Suprapubic skin (tissue), 4 donors: ENCODE data around the gene PGM1. TPM values are rescaled to one million over a fixed set of nuclear protein-coding genes. Genes with fewer than 3 reads are reported as not detected.

Experiments
- DNase-seq, 2 donors: peaks; one replicate each; pipeline ENCODE4 v3.0.0-alpha.2; 2019; ENCODE audit warnings: low spot score in 2 of 2
- H3K27ac ChIP-seq: fragments of 200-600 bp; sonication (generic); one replicate; pipeline ENCODE4 v1.5.1; 2019
- H3K27me3 ChIP-seq: fragments of 200-600 bp; sonication (generic); one replicate; pipeline ENCODE4 v1.5.1; 2019
- H3K36me3 ChIP-seq: fragments of 200-600 bp; sonication (generic); one replicate; pipeline ENCODE4 v1.5.1; 2019
- H3K4me1 ChIP-seq: fragments of 200-600 bp; sonication (generic); one replicate; pipeline ENCODE4 v1.5.1; 2019
- H3K4me3 ChIP-seq: fragments of 200-600 bp; sonication (generic); one replicate; pipeline ENCODE4 v1.5.1; 2019; ENCODE audit warnings: mild to moderate bottlenecking
- H3K9me3 ChIP-seq: fragments of 200-600 bp; sonication (generic); one replicate; pipeline ENCODE4 v1.5.1; 2019
- EP300 ChIP-seq: sonication (generic); formaldehyde crosslinking; IDR thresholded peaks from one replicate; pipeline ENCODE4 v1.6.1; 2017; ENCODE audit warnings: antibody characterized with exemption
- POLR2A ChIP-seq, 2 donors: fragments of 450-650 bp; IDR thresholded peaks; one replicate each; pipeline ENCODE4 v1.6.1; 2017; ENCODE audit warnings: antibody characterized with exemption in 2 of 2, mild to moderate bottlenecking in 2 of 2, moderate library complexity in 2 of 2
- POLR2AphosphoS5 ChIP-seq, 3 donors: sonication (generic); formaldehyde crosslinking; IDR thresholded peaks; one replicate each; pipeline ENCODE4 v1.6.1; 2017; ENCODE audit warnings: antibody characterized with exemption in 3 of 3
- WGBS: methylation state at CpG from one replicate; pipeline ENCODE4 v1.1.5; 2018; 5-methylcytosine and 5-hydroxymethylcytosine counted together
- total RNA-seq, 4 donors: library from RNA; depleted of rRNA; stranded (reverse); fragments of >200 nt; gene quantifications; one replicate each; pipeline ENCODE4 v1.1.0, GENCODE V29; 2016
- TF ChIP-seq, protein P1 (sequence below), 2 donors: fragments of 200-600 bp in 1 of 2; fragments of 450-650 bp in 1 of 2; sonication (generic) in 1 of 2; IDR thresholded peaks; one replicate each; pipeline ENCODE4 v1.5.1; 2016 to 2019; ENCODE audit warnings: antibody characterized with exemption in 2 of 2, mild to moderate bottlenecking in 1 of 2, moderate library complexity in 1 of 2

The PGM1 gene
- total RNA-seq, 4 donors from 2014 or later = 38.9 to 52.8 (median 45.4) TPM

DNA sequence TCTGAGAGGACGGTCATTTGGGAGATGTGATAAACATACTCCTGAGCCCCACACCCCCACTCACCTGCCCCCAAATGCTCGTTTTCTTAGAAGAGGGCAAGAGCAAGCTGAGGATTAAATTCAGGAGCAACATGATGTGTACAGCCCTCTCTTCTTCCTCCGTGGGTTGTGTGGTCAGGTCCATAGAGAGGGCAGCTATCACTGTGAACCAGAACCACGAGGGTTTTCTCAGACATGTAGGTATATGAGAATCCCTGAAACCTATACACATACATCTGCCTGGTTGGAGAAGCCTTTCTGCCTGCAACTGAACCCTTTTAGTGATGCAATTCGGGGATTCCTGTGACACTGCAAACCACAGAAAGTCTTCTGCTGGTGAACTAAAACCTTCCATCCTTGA lies 38.9 kb downstream of the PGM1 start:
- H3K4me3 ChIP-seq = no peak overlapping the region
- H3K36me3 ChIP-seq = peaks cover 23% of the 10 kb centered on the region
- 88% methylated on average over 5 of the region's 5 CpGs for WGBS
- TF ChIP-seq, protein P1, sequence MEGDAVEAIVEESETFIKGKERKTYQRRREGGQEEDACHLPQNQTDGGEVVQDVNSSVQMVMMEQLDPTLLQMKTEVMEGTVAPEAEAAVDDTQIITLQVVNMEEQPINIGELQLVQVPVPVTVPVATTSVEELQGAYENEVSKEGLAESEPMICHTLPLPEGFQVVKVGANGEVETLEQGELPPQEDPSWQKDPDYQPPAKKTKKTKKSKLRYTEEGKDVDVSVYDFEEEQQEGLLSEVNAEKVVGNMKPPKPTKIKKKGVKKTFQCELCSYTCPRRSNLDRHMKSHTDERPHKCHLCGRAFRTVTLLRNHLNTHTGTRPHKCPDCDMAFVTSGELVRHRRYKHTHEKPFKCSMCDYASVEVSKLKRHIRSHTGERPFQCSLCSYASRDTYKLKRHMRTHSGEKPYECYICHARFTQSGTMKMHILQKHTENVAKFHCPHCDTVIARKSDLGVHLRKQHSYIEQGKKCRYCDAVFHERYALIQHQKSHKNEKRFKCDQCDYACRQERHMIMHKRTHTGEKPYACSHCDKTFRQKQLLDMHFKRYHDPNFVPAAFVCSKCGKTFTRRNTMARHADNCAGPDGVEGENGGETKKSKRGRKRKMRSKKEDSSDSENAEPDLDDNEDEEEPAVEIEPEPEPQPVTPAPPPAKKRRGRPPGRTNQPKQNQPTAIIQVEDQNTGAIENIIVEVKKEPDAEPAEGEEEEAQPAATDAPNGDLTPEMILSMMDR (IDR thresholded peaks at IDR 0.05) = no peak
- no peak for TF ChIP-seq POLR2AphosphoS5 (IDR thresholded peaks at IDR 0.05)
- TF ChIP-seq POLR2A (IDR thresholded peaks at IDR 0.05) = no peak
- TF ChIP-seq EP300 = no peak
- no peak for DNase-seq
- peaks cover 3% of the 10 kb centered on the region for H3K4me1 ChIP-seq
- no peaks in the 10 kb centered on the region for H3K9me3 ChIP-seq
- no peak overlapping the region for H3K27ac ChIP-seq
- H3K27me3 ChIP-seq = no peaks in the 10 kb centered on the region

DNA sequence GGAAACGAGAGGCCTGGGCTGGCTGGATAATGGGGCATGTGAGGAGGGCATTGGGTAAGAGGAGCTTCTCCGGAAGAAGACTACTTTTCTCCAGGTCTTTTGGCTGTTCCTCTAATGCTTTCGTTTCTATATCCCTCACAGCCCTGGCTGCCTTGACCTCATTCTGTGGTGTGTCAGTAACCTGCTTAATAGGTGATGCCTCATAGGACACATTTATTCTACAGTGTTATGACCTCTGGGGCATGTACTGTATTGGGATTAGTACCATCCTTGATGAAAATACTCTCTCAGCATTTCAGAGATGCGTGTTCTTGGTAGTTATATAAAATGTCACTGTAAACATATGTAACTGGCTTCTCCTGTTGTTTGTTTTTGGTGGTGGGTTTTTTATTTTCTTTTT lies 40.1 kb downstream of the PGM1 start:
- TF ChIP-seq EP300 = no peak
- no peak for TF ChIP-seq POLR2AphosphoS5 (IDR thresholded peaks at IDR 0.05)
- no peak for TF ChIP-seq POLR2A (IDR thresholded peaks at IDR 0.05)
- TF ChIP-seq, protein P1 (IDR thresholded peaks at IDR 0.05) = no peak
- Histone ChIP-seq H3K27me3 (no peaks in the 10 kb centered on the region), H3K9me3 (no peaks in the 10 kb centered on the region), H3K4me3 (no peak overlapping the region), H3K36me3 (peaks cover 30% of the 10 kb centered on the region), H3K4me1 (peaks cover 3% of the 10 kb centered on the region), H3K27ac (no peak overlapping the region)
- WGBS = 94% methylated on average over 4 of the region's 4 CpGs
- DNase-seq = no peak

DNA sequence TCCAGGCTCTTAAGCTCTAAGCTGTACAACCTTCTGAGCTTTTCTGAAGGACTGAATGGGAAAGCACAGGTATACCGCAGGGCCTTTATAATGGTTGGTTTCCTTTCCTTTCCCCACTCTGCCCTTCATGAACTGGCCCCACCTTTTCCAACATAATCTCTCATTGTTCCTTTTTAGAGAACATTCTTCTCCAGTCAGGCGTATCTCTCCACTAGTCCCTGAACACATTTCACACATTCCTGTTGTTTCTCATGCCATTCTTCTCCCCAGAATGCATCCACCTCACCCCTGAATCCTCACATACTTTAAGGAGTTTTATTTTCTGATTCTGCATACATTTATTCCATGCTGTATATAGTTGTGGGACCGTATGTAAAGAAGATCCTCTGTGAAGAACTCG lies 41.3 kb downstream of the PGM1 start:
- H3K4me3 ChIP-seq = no peak overlapping the region
- no peaks in the 10 kb centered on the region for H3K9me3 ChIP-seq
- peaks cover 31% of the 10 kb centered on the region for H3K36me3 ChIP-seq
- peaks cover 3% of the 10 kb centered on the region for H3K4me1 ChIP-seq
- no peaks in the 10 kb centered on the region for H3K27me3 ChIP-seq
- TF ChIP-seq, protein P1 (IDR thresholded peaks at IDR 0.05) = no peak
- H3K27ac ChIP-seq = no peak overlapping the region
- no peak for DNase-seq
- 90% methylated on average over 4 of the region's 4 CpGs for WGBS

DNA sequence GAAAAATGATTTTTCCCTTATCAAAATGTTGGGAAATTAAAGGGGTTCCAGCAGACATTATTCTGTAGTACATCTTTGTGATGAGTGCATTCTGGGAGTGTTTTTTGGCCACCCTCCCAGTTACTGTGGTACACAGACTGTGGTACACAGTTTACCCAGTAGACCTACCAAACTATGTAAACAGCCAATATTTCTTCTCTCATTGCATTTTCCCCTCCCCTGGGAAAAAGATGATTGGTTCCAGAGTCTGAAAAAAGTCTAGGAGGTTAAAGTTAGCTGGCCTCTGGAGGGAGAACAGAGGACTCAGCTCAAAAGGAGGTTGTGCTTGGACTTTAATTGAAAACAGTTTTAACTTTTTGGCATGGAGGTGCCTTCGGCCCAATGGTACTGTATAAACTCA lies 42.5 kb downstream of the PGM1 start:
- peaks cover 27% of the 10 kb centered on the region for H3K36me3 ChIP-seq
- no peak overlapping the region for H3K4me3 ChIP-seq
- no peak for DNase-seq
- H3K27ac ChIP-seq = no peak overlapping the region
- TF ChIP-seq POLR2AphosphoS5 (IDR thresholded peaks at IDR 0.05) (no peak), POLR2A (IDR thresholded peaks at IDR 0.05) (no peak), EP300 (no peak)
- TF ChIP-seq, protein P1 (IDR thresholded peaks at IDR 0.05) = no peak
- no peaks in the 10 kb centered on the region for H3K4me1 ChIP-seq
- WGBS = 74% methylated on average over 1 of the region's 1 CpG
- no peaks in the 10 kb centered on the region for H3K27me3 ChIP-seq
- H3K9me3 ChIP-seq = no peaks in the 10 kb centered on the region

DNA sequence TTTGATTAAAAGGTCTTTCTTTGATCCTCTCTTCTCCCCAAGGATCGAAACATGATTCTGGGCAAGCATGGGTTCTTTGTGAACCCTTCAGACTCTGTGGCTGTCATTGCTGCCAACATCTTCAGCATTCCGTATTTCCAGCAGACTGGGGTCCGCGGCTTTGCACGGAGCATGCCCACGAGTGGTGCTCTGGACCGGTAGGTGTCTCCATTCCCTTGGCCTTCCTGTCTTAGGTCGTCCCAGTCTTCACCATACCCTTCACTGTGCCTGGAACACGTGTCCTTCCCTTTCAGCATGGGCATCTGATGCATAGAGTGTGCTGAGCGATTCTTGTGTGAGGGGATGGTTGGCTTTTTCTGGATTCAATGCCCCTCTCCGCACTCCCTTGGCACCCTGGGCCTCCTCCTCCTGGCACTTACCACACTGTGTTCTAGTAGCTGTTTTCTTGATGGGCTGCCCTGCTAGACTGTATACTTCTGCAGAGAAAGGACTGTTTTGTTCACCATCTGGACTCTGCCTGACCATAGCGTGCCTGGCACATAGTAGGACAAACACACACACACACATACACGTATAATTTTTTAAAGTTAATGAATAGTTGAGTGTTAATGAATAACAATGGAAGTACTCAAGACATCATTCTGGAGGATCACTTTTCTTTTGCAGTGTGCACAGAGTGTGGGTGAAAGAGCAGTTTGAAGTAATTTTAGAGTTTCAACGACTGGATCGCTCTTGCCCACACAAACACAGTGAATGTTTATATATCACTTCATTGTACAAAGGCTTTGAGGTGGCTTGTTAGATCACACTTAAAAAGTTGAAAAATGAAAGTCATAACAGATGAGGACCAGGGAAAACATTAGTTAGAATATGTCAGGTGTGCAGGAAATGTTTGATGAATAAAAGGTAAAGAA lies 43.2 kb downstream of the PGM1 start:
- WGBS = 86% methylated on average over 15 of the region's 15 CpGs

More for the DNA sequence above, 43.2 kb downstream of the PGM1 start:
- H3K36me3 ChIP-seq = peaks cover 24% of the 10 kb centered on the region
- no peaks in the 10 kb centered on the region for H3K4me1 ChIP-seq
- H3K4me3 ChIP-seq = no peak overlapping the region
- DNase-seq = no peak
- H3K27ac ChIP-seq = no peak overlapping the region
- TF ChIP-seq POLR2A (IDR thresholded peaks at IDR 0.05) = no peak
- TF ChIP-seq, protein P1 (IDR thresholded peaks at IDR 0.05) = no peak
- TF ChIP-seq EP300 = no peak
- TF ChIP-seq POLR2AphosphoS5 (IDR thresholded peaks at IDR 0.05) = no peak
- H3K27me3 ChIP-seq = no peaks in the 10 kb centered on the region
- H3K9me3 ChIP-seq = no peaks in the 10 kb centered on the region
